GDM1 (cell line): Measurements from ENCODE around the gene ATP11A.

Experiments
- DNase-seq: peaks from one replicate; lab custom pipeline; 2025; lab: John Stamatoyannopoulos, UW

The ATP11A gene

DNA sequence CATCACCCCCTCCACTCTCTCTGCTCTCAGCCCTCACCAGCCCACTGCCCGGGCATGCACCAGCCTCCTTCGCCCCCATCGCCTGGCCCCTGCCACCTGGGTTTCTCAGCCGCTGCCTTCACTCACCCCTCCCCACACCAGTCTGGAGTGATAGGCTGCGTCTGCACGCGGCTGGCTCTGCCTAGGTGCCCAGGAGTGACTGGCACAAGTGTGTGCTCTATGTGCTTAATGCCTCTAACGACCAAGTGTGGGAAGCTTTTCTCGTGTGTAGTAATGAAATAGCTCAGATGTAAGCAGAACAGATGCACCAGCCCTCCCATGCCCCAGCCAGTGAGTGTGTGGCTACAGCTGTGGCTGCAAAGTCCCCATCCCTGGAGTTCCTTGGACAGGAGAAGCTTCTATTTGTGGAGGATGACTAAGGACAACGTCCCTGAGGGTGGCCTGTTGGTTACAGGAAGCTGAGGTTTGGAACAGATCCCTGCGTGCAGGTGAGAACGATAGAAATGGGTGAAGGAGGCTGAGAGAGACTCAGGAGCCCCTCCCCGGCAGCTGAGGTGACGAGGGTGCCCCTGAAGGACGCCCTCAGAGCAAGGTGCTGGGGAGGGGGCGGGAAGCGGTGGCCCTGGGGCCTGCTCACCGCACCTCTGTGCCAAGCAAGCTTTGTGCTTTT lies 35.6 kb downstream of the ATP11A start:
- DNase-seq = peak; percentile 46

- DNase-seq = no peak
These were observed 36.4 kb downstream of the ATP11A start for GRCh38 chr13:112726016-112726767.

GRCh38 chr13:112727581-112727980 lies 37.7 kb downstream of the ATP11A start:
- no peak for DNase-seq

GRCh38 chr13:112728375-112729126 lies 38.7 kb downstream of the ATP11A start:
- no peak for DNase-seq

DNA sequence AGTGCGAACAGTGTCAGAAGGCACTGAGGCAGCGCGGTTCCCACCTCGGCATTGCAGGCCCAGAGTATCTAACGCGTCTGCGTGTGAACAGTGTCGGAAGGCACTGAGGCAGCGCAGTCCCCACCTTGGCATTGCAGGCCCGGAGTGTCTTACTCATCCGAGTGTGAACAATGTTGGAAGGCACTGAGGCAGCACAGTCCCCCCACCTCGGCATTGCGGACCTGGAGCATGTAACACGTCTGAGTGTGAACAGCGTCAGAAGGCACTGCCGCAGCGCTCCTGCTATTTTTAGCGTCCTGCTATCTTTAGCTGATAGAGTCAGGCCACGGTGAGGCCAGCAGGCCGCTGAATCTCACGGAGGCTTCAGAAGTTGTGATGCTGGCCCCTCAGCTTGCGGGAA lies 39.6 kb downstream of the ATP11A start:
- DNase-seq = no peak

DNA sequence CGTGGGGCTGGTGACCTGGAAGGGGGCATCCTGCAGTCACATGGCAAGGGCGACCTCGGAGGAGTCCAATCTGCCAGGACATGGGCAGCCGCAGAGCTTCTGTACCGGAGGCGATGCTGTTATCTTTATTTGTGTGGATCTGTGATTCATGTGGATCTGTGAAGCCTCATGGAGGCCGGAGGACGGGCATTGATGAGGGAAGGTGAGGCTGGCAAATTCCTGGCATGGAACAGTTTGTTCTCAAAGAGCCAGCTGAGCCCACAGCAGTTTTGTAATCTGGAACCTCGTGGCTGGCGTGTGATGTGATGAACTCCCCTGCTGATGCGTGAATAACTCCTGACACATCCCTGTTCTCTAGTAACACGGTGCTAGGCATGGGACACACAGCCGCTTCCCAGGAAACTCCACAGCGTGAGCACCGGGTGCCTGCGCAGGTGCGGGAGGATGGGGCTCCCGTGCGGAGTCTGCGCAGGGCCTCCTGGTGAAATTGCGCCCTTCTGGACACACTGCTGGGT lies 40.4 kb downstream of the ATP11A start:
- DNase-seq = no peak

DNA sequence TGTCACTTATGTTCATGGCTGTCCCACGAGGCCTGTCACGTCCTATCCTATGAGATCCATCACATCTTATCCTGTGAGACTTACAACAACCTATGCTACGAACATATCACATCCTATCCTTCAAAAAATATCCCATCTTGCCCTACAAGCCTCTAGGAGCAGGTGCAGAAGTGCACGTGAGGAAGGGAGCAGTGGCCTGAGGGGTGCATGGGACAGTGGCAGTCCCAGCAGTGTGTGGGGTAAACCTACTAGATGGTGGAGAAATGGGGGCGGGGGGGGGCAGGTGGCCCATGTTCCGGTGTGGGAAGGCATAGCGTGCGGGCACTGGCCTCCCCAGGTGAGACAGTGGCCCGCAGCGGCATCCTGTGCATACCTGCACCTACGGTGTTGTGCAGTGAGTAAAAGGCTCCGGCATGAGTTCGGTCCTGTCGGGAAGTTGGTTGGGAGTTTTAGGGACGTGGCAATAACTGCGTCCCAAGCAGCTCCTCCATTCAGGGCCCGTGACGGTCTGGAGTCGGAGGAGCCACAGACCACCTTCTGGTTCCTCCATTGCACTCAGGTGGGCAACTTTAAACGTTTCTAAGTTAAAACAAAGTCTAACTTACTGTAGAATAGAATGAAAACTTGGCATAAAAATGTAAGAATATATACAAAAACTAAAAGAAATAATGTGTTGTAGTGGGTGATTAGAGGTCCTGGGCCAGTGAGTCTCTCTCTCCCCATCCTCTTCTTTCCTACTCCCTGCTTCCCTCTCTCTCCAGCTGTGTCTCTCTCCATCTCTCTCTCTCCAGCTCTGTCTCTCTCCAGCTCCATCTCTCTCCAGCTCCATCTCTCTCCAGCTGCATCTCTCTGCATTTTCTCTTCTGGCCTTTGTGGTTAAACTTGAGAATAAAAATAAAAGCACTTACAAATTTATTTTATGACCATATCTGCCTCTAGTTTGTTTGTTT lies 42.1 kb downstream of the ATP11A start:
- no peak for DNase-seq

GRCh38 chr13:112732679-112733078 lies 42.8 kb downstream of the ATP11A start:
- no peak for DNase-seq

DNA sequence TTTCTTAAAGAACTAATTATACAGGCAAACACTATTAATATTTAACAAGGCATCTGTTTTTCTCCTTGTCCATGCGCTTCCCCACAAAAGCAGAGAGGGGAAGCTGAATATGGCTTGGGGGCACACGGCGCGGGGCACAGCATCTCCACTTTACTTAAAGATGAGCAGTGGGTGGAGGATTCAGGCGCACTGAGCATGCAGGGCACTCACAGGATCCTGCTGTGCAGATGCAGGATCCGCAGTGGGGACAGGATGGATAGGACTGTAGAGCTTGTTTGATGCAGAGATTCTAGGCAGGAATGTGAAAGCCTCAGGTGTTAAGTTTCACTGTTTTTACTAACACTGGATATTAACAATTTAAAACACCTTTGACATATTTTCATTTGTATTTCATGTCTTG lies 43.3 kb downstream of the ATP11A start:
- no peak for DNase-seq

- DNase-seq = no peak
These were observed 44.0 kb downstream of the ATP11A start for GRCh38 chr13:112733661-112734379.

DNA sequence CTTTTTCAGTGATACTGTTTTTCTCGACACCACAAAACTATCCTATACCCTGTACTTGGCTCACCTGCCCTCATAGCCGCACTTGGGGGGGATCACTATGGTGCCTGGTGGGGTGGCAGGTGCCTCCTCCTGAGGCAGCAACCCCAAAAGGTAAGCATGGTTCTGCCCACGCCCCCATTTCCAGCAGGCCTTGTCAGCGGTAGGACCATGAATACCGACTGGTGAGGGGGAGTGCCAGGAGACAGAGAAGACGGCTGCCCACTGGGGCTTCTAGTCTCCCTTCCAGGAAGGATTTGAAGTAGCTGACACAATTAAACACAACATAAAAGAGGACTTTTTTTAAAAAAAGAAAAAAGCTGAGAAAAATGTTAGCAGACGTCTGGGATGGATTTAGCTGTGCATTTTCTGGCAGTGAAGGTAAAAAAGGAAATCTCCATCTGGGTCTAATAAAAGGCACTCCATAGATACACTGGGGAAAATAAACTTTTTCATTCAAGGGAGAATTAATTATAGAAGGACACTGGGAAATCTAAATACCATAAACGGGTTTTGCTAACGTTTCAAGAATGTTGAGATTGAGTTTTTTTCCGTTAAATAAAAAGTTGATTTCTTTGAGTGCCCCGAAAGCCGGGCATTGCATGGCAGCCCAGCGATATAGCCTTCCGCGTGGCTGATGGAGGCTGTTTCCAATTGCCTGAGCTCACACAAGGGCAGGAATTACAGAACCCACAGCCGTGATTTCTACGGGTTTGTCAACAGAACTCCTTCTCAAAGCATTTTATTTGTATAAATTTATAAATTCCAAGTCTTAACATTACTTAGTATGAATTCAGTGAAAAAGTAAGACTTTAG lies 45.1 kb downstream of the ATP11A start:
- DNase-seq = no peak

DNA sequence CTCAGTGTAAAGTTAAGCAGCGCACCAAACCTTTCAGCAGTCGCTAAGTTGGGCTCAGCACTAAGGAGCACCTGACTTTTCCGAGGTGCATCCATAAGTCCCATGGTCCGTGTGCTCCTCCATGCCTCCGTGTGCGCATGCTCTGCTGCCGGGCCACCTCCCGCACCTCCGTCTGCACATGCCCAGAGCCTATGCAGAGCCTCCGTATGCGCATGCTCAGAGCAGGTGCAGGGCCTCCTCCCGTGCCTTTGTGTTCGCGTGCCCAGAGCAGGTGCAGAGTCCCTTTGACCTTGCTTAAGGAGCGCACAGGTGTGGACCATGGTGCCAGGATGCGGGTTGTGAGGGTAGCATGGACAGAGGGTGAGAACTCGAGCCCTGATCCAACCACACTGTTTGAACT lies 46.0 kb downstream of the ATP11A start:
- DNase-seq = no peak

DNA sequence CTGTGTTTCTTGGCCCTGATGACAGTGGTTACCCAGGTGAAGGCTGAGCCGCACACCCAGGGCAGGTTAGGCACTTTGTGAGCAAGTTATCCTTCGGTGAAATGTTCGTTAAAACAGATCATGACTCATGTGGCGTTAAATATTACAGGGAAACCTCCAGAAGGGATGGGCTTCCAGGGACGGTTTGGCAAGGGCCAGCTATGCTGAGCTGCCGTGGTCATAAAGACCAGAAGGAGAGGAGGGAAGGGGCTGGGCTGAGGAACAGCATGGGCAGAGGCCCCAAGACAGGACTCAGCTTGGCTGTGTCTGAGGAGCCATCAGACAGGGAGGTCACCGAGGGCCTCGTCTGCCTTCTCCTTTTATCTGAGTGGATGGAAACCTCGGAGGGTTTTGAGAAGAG lies 47.5 kb downstream of the ATP11A start:
- no peak for DNase-seq

DNA sequence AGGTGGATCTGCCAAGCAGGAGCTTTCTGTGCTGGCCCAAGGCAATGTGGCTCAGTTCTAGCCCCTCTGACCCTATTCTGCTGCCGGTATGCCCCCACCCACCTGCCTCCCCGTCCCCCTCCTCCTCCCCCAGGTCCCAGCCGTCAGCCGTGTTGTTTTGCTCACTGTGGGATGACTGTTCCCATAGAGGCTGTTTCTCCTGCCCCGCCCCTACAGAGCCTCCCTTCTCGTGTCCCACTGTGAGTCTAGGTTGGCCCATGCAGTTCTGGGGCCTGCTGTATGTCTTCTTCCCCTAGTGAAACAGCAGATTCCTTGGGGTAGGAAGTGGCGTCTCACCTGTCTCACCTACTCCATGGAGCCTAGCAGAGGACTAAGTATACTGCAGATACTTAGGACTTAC lies 48.8 kb downstream of the ATP11A start:
- no peak for DNase-seq

DNA sequence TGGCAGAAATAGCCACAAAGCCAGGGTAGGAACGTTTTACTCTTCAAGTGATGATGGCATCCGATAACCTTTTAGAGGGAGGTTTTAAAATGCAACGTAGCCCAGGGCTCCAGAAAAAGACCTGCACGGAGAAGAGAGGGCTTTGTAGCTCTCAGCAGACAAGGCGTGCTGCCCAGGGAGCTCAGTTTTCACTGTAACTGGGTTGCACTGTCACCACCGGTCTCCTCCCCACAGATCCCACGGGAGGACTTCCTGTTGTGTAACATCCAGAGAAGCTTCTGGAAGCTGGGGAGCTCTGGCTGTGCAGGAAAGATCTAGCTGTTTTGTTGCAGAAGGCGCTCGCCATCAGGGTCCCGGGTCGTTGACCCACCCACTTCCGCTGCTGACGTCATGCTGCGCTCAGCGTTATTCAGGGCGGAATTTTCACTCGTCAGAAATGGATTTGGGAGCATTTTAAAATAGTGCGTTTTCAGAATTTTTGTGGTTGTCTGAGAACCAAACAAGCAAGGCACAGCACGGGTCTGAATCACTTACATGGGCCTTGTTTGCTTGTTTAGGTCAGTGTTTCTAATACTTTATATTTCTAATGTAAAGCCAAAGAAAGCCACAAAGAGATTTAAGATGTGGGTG lies 50.8 kb downstream of the ATP11A start:
- DNase-seq = no peak

- no peak for DNase-seq
These were observed 51.4 kb downstream of the ATP11A start for GRCh38 chr13:112741185-112741755.

DNA sequence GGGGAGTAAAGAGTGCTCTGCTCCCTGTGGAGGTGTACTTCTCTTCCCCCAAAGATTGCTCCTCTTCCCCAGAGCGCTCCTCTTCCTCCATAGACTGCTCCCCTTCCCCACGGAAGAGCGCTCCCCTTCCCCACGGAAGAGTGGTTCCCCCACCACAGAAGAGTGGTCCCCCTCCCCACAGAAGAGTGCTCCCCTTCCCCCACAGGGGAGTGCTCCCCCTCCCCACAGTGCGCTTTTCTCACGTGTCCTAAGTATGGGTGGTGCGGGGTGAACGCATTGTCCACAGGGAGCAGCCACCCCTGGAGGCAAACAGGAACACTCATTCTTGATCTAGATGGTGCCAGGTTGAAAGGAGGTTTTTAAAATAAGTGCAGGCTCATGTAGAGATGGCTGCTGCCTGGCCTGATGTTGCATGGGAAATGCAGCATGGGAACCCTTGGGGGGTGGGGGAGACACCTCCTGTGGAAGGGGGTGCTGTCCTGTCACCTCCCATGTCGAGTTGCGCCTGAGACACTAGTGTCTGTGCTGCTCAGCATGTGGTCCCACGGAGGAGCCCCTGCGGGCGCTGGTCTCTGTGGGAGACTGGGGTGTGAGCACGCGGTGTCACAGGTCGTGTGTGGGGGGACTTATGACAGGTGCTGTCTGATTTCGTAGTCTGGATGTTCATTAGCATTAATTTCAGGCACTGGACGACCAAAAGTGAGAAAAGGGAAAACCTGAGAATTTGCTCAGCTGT lies 52.2 kb downstream of the ATP11A start:
- DNase-seq = no peak

- no peak for DNase-seq
These were observed 52.7 kb downstream of the ATP11A start for GRCh38 chr13:112742583-112742982.
